ENCODE results near the gene IFRD1.

Gene IFRD1

DNA sequence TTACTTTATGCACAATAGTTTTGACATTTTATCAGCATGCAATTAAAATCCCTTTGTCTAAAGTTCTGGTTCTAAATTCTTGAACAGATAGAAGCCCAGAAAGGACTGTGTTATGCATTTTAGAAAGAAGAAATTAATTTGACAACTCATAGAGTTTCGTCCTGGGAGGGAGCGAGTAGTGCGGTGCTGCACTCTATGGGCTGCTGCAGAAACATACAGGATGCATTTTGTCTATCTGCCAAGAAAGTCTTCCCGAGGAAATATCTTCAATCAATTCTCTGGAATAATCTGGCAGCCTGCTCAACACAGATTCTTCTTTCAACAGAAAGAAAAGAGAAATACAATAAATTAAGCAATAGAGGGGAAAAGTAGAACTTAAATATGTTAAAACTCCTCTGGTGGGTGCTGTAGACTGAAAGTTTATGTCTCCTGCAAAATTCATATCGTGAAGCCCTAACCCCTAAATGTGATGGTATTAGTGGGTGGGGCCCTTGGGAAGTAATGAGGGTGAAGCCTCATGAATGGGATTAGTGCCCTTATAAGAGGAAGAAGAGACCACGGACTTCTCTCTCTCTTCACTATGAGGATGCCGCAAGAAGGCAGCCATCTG, 39.0 kb upstream of the IFRD1 start:
- Histone ChIP-seq H3K36me3 (ENCODE audit: control insufficient read depth in 2 of 2, insufficient read depth in 1 of 2, low read length in 2 of 2) (no peaks in the 10 kb centered on the region), H3K27ac (ENCODE audit: extremely low read depth, low read depth, low read length) (no peak overlapping the region), H3K4me3 (ENCODE audit: low read depth, low read length) (no peak overlapping the region), H3K4me1 (ENCODE audit: control insufficient read depth, insufficient read depth, low read length) (no peaks in the 10 kb centered on the region), H3K9me3 (ENCODE audit: control insufficient read depth, insufficient read depth, low read depth, low read length) (no peaks in the 10 kb centered on the region)
- TF ChIP-seq ZBTB44 (tag by site-specific recombination; IDR thresholded peaks at IDR 0.05): peak; percentile 24; the same call in 1 of the 2 replicates
- TF ChIP-seq ZNF654 (tag by site-specific recombination; IDR thresholded peaks at IDR 0.05; ENCODE audit: low read depth): peak; percentile 81
- peak; percentile 43 for TF ChIP-seq CTCF (tag by site-specific recombination; IDR thresholded peaks at IDR 0.05)
- TF ChIP-seq FEZF1 (tag by site-specific recombination; IDR thresholded peaks at IDR 0.05): no peak
- no peak for TF ChIP-seq SETDB1 (IDR thresholded peaks at IDR 0.05; ENCODE audit: insufficient read length, low read length)
- ChIA-PET POLR2A (no interaction called here), CTCF (interaction anchor here (0.6 to 1.9 kb wide), 12 partner anchors 9 to 669 kb away, joined by 3 to 16 read pairs (median 4); no protein-coding TSS in a partner anchor)

GRCh38 chr7:112414855-112415490, 35.3 kb upstream of the IFRD1 start:
- Histone ChIP-seq H3K36me3 (ENCODE audit: control insufficient read depth in 2 of 2, insufficient read depth in 1 of 2, low read length in 2 of 2) (no peaks in the 10 kb centered on the region), H3K4me3 (ENCODE audit: low read depth, low read length) (no peak overlapping the region), H3K27ac (ENCODE audit: extremely low read depth, low read depth, low read length) (no peak overlapping the region), H3K4me1 (ENCODE audit: control insufficient read depth, insufficient read depth, low read length) (no peaks in the 10 kb centered on the region), H3K9me3 (ENCODE audit: control insufficient read depth, insufficient read depth, low read depth, low read length) (no peaks in the 10 kb centered on the region)
- POLR2A ChIA-PET: interaction anchor here (0.9 kb wide), 1 partner anchor 36 kb away, joined by 4 read pairs; the partner anchor contains the start of gene IFRD1
- TF ChIP-seq ZNF664 (tag by site-specific recombination; IDR thresholded peaks at IDR 0.05) (no peak), GLIS1 (tag by site-specific recombination; IDR thresholded peaks at IDR 0.05) (peak; percentile 18; the same call in 1 of the 2 replicates), KLF9 (tag by site-specific recombination; IDR thresholded peaks at IDR 0.05; ENCODE audit: low read depth) (peak; percentile 23; the same call in 1 of the 2 replicates), ZNF366 (tag by site-specific recombination; conservative IDR thresholded peaks at IDR 0.05) (0 out of 2 replicates have a peak, but pooled peaks have one; percentile 30), CTCF (tag by site-specific recombination; IDR thresholded peaks at IDR 0.05) (peak; percentile 61; the same call in 1 of the 2 replicates), ZNF2 (tag by site-specific recombination; IDR thresholded peaks at IDR 0.05) (0 out of 2 replicates have a peak, but pooled peaks have one; percentile 36), ZNF654 (tag by site-specific recombination; IDR thresholded peaks at IDR 0.05; ENCODE audit: low read depth) (peak; percentile 85), ZNF660 (tag by site-specific recombination; IDR thresholded peaks at IDR 0.05) (0 out of 2 replicates have a peak, but pooled peaks have one; percentile 25), ZFHX2 (tag by site-specific recombination; conservative IDR thresholded peaks at IDR 0.05) (0 out of 2 replicates have a peak, but pooled peaks have one; percentile 12)
- TF ChIP-seq, protein P1, sequence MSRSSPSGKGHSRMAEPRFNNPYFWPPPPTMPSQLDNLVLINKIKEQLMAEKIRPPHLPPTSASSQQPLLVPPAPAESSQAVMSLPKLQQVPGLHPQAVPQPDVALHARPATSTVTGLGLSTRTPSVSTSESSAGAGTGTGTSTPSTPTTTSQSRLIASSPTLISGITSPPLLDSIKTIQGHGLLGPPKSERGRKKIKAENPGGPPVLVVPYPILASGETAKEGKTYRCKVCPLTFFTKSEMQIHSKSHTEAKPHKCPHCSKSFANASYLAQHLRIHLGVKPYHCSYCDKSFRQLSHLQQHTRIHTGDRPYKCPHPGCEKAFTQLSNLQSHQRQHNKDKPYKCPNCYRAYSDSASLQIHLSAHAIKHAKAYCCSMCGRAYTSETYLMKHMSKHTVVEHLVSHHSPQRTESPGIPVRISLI (tag by site-specific recombination; IDR thresholded peaks at IDR 0.05): no peak
- CTCF ChIA-PET: interaction anchor here (0.6 to 2.5 kb wide), 8 partner anchors 9 to 674 kb away, joined by 3 to 17 read pairs (median 4); no protein-coding TSS in a partner anchor

Measured in HEK293 (cell line).